A549 (cell line): ENCODE results near the gene ZC3H13.

ENCODE experiments used
- BHLHE40 ChIP-seq: IDR thresholded peaks from 2 replicates; pipeline ENCODE4 v1.6.1; 2012; ENCODE audit warnings: low read depth, low read length, inconsistent platforms
- FOSL2 ChIP-seq, 2 experiments: fragments of 450-650 bp in 1 of 2; fragments of >200 bp in 1 of 2; sonication (Bioruptor Twin) in 1 of 2; formaldehyde crosslinking; IDR thresholded peaks; 2 replicates each; pipeline versions ENCODE4 v1.5.0 to v1.6.1; 2016 to 2020; ENCODE audit warnings: mild to moderate bottlenecking in 1 of 2, moderate library complexity in 1 of 2
- HDAC2 ChIP-seq: fragments of 200-600 bp; sonication (generic); IDR thresholded peaks from 2 replicates; pipeline ENCODE4 v1.6.1; 2016
- HOXA7 ChIP-seq: fragments of 250-450 bp; sonication (Bioruptor Pico); IDR thresholded peaks from 2 replicates; pipeline ENCODE4 v1.5.0; 2020; ENCODE audit warnings: mild to moderate bottlenecking, moderate library complexity
- JUN ChIP-seq, 2 experiments: fragments of >200 bp; sonication (Bioruptor Twin); formaldehyde crosslinking; IDR thresholded peaks; 2 replicates in 1 of 2; 3 replicates in 1 of 2; pipeline ENCODE4 v1.6.1; 2016 to 2017
- KDM1A ChIP-seq: fragments of 200-600 bp; sonication (generic); IDR thresholded peaks from 2 replicates; pipeline ENCODE4 v1.6.1; 2016; ENCODE audit warnings: low read depth, mild to moderate bottlenecking
- KDM5A ChIP-seq: fragments of 200-600 bp; sonication (generic); IDR thresholded peaks from 2 replicates; pipeline ENCODE4 v1.6.1; 2016; ENCODE audit warnings: antibody characterized with exemption, mild to moderate bottlenecking
- MAFK ChIP-seq: fragments of 450-650 bp; IDR thresholded peaks from 2 replicates; pipeline ENCODE4 v1.6.1; 2014; ENCODE audit not compliant: partially characterized antibody
- POLR2A ChIP-seq: IDR thresholded peaks from 2 replicates; pipeline ENCODE4 v1.6.1; 2012; ENCODE audit warnings: mild to moderate bottlenecking, low read length
- TP53 ChIP-seq: fragments of 250-450 bp; sonication (Bioruptor Pico); IDR thresholded peaks from 2 replicates; pipeline ENCODE4 v1.5.0; 2021; ENCODE audit warnings: mild to moderate bottlenecking, moderate library complexity
- TF ChIP-seq, protein P1 (sequence below): fragments of >200 bp; sonication (Bioruptor Twin); formaldehyde crosslinking; IDR thresholded peaks from 3 replicates; pipeline ENCODE4 v1.5.1; 2016

DNA sequence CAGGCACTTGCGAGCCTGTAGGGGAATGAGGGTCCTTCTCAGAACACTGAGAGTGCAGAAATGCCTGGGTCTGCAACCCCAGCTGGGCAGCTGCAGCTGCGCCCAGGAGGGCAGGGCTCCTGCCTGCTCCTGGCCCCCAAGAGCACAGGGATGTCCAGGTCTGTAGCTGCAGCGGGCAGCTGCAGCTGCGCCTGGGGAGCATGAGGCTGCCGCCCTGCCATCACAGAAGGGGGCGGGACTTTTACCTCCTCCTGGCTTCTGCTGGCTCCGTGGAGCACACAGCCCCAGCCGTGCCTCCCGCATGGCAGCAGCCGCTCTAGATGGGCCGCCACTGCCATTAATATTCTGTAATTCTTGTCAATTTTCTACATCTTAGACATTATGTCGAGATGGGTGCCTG lies 34.4 kb upstream of the ZC3H13 start:
- TF ChIP-seq BHLHE40 (no peak), MAFK (no peak), TP53 (no peak), HDAC2 (no peak), POLR2A (no peak), JUN (IDR thresholded peaks at IDR 0.05) (no peak), HOXA7 (CRISPR knock-in tag) (no peak), KDM5A (no peak), KDM1A (no peak), FOSL2 (IDR thresholded peaks at IDR 0.05) (no peak), FOSL2 (CRISPR knock-in tag; IDR thresholded peaks at IDR 0.05) (no peak)
- TF ChIP-seq, protein P1, sequence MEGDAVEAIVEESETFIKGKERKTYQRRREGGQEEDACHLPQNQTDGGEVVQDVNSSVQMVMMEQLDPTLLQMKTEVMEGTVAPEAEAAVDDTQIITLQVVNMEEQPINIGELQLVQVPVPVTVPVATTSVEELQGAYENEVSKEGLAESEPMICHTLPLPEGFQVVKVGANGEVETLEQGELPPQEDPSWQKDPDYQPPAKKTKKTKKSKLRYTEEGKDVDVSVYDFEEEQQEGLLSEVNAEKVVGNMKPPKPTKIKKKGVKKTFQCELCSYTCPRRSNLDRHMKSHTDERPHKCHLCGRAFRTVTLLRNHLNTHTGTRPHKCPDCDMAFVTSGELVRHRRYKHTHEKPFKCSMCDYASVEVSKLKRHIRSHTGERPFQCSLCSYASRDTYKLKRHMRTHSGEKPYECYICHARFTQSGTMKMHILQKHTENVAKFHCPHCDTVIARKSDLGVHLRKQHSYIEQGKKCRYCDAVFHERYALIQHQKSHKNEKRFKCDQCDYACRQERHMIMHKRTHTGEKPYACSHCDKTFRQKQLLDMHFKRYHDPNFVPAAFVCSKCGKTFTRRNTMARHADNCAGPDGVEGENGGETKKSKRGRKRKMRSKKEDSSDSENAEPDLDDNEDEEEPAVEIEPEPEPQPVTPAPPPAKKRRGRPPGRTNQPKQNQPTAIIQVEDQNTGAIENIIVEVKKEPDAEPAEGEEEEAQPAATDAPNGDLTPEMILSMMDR = no peak
